ENCODE data around the gene EXD3. TPM values are rescaled to one million over a fixed set of nuclear protein-coding genes. Genes with fewer than 3 reads are reported as not detected.
A peak's percentile ranks its signal among the peaks of the same experiment; 100 is the strongest.

EXD3 gene
- total and polyA plus RNA-seq, 9 of the 15 experiments (the other 6 are each of a cell fraction or from before 2014, with no cell fraction given): 0.29 to 12.5 (median 3.9) TPM

DNA sequence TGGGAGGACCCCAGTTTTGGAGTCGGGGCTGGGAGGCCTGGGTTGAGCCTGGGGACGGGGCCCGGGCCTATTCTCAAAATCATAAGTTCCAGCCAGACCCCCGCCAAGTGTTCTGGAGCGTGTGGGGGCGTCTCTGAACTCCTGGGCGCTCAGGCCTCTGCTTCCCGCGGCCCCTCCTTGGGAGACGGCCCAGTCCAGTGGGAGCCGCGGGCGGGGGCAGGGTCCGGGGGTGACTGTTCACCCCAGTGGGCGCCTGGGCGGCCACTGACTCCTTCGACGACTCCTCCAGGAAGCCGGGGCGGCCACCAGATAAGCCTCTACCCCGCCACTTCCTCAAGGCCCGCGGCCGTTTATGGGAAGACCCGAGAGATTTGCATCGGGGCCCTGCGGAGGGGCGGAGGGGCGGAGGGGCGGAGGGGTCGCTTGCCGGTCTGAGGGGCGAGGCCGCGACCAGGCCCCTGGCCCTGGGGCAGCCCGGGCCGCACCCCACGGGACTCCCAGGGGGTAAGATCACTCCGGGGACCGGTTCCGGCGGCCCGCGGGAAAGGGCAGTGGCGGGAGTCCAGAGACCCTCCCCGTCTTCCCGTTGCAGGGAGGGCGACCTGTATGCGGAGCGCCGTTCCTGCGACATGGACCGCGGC is 144.8 kb downstream of the EXD3 start (continued):
- peak; percentile 64; the same call in 1 of the 2 replicates for TF ChIP-seq FOXK1 (CRISPR knock-in tag; IDR thresholded peaks at IDR 0.05; ENCODE audit: borderline replicate concordance)
- no peak; a peak in 2 of 4 replicates for TF ChIP-seq ETV6 (IDR thresholded peaks at IDR 0.05; ENCODE audit: borderline replicate concordance in 1 of 2, low read depth in 2 of 2, low read length in 1 of 2)
- 0 out of 2 replicates have a peak, but pooled peaks have one; percentile 8 for TF ChIP-seq ETV6 (CRISPR knock-in tag; IDR thresholded peaks at IDR 0.05; ENCODE audit: borderline replicate concordance)
- peak; percentile 39 for TF ChIP-seq PCBP1 (IDR thresholded peaks at IDR 0.05; ENCODE audit: low read depth, low read length, poor library complexity, severe bottlenecking)
- TF ChIP-seq, protein P1, sequence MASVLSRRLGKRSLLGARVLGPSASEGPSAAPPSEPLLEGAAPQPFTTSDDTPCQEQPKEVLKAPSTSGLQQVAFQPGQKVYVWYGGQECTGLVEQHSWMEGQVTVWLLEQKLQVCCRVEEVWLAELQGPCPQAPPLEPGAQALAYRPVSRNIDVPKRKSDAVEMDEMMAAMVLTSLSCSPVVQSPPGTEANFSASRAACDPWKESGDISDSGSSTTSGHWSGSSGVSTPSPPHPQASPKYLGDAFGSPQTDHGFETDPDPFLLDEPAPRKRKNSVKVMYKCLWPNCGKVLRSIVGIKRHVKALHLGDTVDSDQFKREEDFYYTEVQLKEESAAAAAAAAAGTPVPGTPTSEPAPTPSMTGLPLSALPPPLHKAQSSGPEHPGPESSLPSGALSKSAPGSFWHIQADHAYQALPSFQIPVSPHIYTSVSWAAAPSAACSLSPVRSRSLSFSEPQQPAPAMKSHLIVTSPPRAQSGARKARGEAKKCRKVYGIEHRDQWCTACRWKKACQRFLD (CRISPR knock-in tag; IDR thresholded peaks at IDR 0.05): 0 out of 2 replicates have a peak, but pooled peaks have one; percentile 25
- TF ChIP-seq PHF21A (IDR thresholded peaks at IDR 0.05; ENCODE audit: borderline replicate concordance, low read depth): no peak
- peak; percentile 8 for TF ChIP-seq RBM22 (IDR thresholded peaks at IDR 0.05; ENCODE audit: low read depth, low read length, poor library complexity, severe bottlenecking)
- TF ChIP-seq MTA2 (IDR thresholded peaks at IDR 0.05; ENCODE audit: low read depth): no peak
- TF ChIP-seq, protein P2, sequence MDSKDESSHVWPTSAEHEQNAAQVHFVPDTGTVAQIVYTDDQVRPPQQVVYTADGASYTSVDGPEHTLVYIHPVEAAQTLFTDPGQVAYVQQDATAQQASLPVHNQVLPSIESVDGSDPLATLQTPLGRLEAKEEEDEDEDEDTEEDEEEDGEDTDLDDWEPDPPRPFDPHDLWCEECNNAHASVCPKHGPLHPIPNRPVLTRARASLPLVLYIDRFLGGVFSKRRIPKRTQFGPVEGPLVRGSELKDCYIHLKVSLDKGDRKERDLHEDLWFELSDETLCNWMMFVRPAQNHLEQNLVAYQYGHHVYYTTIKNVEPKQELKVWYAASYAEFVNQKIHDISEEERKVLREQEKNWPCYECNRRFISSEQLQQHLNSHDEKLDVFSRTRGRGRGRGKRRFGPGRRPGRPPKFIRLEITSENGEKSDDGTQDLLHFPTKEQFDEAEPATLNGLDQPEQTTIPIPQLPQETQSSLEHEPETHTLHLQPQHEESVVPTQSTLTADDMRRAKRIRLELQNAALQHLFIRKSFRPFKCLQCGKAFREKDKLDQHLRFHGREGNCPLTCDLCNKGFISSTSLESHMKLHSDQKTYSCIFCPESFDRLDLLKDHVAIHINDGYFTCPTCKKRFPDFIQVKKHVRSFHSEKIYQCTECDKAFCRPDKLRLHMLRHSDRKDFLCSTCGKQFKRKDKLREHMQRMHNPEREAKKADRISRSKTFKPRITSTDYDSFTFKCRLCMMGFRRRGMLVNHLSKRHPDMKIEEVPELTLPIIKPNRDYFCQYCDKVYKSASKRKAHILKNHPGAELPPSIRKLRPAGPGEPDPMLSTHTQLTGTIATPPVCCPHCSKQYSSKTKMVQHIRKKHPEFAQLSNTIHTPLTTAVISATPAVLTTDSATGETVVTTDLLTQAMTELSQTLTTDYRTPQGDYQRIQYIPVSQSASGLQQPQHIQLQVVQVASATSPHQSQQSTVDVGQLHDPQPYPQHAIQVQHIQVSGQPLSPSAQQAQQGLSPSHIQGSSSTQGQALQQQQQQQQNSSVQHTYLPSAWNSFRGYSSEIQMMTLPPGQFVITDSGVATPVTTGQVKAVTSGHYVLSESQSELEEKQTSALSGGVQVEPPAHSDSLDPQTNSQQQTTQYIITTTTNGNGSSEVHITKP (IDR thresholded peaks at IDR 0.05; ENCODE audit: partially characterized antibody): peak; percentile 15
- TF ChIP-seq EGR1 (conservative IDR thresholded peaks at IDR 0.05): peak; percentile 82
- TF ChIP-seq, protein P3, sequence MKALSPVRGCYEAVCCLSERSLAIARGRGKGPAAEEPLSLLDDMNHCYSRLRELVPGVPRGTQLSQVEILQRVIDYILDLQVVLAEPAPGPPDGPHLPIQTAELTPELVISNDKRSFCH (CRISPR knock-in tag; IDR thresholded peaks at IDR 0.05): no peak
- TF ChIP-seq, protein P3 (tag; IDR thresholded peaks at IDR 0.05): no peak
- no peak for TF ChIP-seq HMG20A (CRISPR knock-in tag; conservative IDR thresholded peaks at IDR 0.05)
- TF ChIP-seq, protein P4, sequence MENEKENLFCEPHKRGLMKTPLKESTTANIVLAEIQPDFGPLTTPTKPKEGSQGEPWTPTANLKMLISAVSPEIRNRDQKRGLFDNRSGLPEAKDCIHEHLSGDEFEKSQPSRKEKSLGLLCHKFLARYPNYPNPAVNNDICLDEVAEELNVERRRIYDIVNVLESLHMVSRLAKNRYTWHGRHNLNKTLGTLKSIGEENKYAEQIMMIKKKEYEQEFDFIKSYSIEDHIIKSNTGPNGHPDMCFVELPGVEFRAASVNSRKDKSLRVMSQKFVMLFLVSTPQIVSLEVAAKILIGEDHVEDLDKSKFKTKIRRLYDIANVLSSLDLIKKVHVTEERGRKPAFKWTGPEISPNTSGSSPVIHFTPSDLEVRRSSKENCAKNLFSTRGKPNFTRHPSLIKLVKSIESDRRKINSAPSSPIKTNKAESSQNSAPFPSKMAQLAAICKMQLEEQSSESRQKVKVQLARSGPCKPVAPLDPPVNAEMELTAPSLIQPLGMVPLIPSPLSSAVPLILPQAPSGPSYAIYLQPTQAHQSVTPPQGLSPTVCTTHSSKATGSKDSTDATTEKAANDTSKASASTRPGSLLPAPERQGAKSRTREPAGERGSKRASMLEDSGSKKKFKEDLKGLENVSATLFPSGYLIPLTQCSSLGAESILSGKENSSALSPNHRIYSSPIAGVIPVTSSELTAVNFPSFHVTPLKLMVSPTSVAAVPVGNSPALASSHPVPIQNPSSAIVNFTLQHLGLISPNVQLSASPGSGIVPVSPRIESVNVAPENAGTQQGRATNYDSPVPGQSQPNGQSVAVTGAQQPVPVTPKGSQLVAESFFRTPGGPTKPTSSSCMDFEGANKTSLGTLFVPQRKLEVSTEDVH (IDR thresholded peaks at IDR 0.05; ENCODE audit: low read depth, partially characterized antibody): no peak
- peak; percentile 10; the same call in 1 of the 2 replicates for TF ChIP-seq GABPA (tag; conservative IDR thresholded peaks at IDR 0.05; ENCODE audit: low read depth)
- TF ChIP-seq, protein P5, sequence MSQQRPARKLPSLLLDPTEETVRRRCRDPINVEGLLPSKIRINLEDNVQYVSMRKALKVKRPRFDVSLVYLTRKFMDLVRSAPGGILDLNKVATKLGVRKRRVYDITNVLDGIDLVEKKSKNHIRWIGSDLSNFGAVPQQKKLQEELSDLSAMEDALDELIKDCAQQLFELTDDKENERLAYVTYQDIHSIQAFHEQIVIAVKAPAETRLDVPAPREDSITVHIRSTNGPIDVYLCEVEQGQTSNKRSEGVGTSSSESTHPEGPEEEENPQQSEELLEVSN (IDR thresholded peaks at IDR 0.05; ENCODE audit: borderline replicate concordance in 1 of 2, extremely low read depth in 1 of 2, insufficient read depth in 1 of 2, insufficient read length in 1 of 2, low read depth in 1 of 2, low read length in 1 of 2, poor library complexity in 1 of 2, severe bottlenecking in 1 of 2): peak in 1 of 2 experiments; percentile 38
